ENCODE measurements around the gene ZNF175.
A peak's percentile ranks its signal among the peaks of the same experiment; 100 is the strongest.

ZNF175 gene

DNA sequence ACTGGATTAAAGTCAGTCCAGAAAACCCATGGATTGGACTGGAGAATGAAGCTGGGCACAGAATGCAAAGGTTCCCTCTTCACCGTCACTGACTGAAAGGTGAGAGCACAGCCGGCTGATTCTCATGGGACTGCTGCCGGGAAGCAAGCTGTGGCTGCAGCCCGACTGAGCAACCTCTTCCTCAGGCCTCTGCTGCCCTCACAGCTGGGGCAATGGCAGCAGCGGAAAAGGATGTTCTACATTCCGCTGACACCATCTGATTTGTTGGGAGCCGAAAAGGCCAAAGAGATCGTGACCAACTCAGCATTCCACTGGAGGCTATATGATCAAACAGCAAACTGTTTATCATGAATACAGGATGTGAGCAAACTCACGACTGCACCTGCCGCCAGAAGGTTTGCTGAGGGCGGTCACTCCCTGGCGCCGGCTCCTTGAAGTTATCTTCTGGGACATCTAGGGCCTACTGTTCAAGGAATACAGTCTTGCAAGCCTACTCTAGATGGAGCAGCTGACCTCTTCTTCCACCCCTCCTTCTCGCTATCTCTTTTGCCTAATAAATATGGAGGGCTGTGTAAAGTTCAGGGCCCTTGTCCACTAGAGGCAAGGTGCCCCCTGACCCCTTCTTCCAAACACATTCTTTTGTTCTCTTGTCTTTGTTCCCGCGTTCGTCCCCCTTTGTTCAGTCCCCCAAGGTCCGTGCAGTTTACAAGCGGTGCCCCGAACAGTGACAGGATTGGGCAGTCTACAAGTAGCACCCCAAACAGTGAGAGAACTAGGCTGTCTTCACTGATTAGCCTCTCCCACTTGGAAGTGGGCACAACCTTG is 20.0 kb upstream of the ZNF175 start:
- no peak for DNase-seq

GRCh38 chr19:51551673-51552432 is 19.2 kb upstream of the ZNF175 start:
- no peak for DNase-seq

DNA sequence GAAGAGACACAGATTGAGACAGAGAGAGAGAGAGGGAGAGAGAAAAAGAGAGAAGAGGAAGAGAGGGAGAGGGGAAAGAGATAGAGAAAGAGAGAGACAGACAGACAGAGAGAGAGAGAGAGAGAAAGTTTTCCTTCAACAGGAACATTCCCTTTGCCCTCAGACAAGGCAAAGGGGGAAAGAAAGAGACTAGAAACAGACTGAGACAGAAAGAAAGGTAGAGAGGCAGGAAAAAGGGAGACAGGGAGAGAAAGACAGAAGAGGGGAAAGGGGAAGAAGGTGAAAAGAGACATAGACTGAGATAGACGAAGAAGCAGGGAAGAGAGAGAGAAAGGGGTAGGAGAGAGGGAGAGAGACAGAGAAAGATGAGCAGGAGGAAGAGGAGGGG is 18.5 kb upstream of the ZNF175 start:
- no peak for DNase-seq

- peak; percentile 35 for DNase-seq
Observed at GRCh38 chr19:51552996-51553725, 17.9 kb upstream of the ZNF175 start.

DNA sequence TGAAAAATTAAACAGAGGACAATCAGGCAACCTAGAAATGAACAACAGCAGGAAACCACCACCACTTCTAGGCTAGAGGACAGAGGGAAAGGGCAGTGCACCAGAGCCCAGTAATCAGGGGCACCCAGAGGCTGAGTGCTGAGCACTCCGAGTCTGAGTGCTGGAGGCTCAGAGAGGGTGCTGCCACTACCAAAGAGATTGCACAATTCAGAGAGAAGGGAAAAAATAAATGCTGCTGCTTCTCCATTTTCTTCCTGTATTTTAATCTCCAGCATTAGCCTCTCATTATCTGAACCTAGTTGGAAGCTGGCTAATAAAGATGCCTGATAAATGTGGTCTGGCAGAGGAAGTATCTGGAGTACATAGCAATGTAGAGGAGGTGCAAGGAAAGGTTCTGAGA is 11.8 kb upstream of the ZNF175 start:
- no peak for DNase-seq

DNA sequence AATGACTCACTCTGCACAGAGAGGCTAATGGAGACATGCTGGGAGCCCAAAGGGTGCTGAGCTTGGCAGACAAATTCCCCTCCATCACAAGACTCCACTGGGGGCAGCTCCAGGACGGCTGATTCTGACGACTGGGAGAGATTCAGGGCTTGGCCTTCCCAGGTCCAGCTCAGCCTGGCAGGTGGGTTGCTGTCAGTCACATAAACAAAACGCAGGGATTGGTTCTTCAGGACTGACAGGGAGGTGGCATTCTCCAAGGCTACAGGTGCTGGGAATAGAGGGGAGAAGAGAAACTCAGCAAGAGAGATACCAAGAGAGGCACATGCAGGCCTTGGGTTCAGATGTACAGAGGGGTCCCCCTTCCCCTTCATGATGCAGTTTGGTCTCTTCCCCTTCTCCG is 10.7 kb upstream of the ZNF175 start:
- no peak for DNase-seq

GRCh38 chr19:51564791-51565190 is 6.3 kb upstream of the ZNF175 start:
- no peak for DNase-seq

- no peak for DNase-seq
Observed at GRCh38 chr19:51565583-51565982, 5.5 kb upstream of the ZNF175 start.

DNA sequence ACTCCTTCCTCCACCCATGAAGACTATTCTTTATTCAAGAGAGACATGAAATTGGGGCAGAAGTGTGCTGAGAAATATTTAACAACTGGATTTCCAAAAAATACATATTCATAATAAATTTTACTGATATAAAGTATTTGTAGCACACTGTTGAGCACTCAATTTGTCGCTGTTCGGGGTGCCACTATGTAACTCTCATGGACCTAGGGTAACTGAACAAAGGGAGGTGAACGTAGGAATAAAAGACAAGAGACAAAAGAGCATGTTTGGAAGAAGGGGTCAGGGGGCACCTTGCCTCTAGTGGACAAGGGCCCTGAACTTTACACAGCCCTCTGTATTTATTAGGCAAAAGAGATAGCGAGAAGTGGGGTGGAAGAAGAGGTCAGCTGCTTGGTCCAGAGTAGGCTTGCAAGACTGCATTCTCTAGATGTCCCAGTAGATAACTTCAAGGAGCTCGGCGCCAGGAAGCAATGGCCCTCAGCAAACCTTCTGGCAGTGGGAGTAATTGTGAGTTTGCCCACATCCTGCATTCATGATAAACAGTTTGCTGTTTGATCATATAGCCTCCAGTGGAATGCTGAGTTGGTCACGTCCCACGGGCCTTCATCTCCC is 4.5 kb upstream of the ZNF175 start:
- no peak for DNase-seq

DNA sequence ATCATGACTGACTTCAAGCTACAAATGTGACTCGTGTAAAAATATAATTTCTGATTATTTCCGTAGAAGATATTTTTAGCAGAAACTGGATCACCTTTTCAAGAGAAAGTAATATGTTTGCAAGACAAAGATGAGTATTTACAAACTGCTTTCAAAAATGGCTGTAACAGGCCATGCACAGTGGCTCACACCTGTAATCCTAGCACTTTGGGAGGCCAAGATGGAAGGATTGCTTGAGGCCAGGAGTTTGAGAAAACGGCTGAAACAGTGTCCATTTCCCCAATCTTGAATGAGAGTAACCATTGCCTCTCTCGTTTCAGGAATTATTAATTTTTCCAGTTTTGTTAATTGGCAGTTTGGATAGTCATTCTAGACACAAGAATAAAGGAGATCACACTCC is 3.5 kb upstream of the ZNF175 start:
- no peak for DNase-seq

DNA sequence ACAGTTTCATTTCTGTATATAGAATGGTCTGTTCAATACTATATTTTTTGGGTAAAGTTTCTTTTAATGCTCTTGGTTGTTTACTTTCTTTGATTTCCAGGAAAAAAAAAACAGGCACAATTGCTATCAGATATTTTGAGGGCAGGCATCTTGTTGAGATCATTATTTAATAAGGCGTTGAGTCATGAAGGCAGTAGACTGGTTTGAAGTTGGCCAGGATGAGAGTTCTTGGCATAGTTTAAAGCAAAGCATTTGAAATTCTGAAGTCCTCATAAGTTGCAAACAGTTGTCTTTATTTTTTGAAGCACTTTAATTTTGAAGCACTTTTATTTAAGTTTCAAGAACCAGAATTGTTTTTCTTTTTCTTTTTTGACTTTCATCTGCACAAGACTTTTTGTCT is 2.6 kb upstream of the ZNF175 start:
- DNase-seq, result no peak

GRCh38 chr19:51571599-51571998 is 516 bp downstream of the ZNF175 start:
- DNase-seq, result no peak

DNA sequence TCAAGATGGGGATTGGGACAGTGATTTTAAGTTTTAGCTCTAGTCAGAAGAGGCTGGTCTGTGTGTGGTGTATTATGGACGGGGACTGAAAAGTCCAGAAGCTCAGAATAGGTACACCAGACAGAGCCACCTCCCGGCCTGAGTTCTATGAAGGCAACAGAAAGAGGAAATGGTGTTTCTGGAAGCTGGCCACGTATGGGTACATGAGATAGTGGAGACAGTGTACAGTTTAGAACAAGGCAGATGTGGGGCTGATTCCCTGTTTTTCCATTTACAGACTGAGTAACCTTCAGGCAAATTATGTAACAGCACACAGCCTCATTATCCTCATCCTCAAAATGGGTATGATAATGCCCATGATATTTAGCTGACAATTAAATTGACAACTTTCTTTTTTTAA is 1.3 kb downstream of the ZNF175 start:
- DNase-seq, result no peak

DNA sequence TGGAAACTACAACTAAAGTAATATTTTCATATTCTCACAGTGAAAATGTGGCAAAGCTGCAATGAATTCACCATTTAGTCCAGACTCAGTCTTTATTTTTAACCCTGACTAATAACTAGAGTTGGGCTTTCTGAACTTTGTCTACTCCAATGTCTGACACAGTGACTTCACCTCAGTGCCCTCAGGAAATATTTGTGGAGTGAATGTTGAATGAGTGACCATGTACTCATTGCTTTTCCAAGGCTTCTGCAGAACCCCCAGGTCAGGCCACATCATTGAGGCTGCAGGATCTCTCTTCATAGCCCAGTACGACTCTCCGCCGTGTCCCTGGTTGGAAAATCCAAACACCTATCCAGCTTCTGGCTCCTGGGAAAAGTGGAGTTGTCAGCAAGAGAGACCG is 1.8 kb downstream of the ZNF175 start:
- no peak for DNase-seq

- DNase-seq, result no peak
Observed at GRCh38 chr19:51573331-51573730, 2.2 kb downstream of the ZNF175 start.

GRCh38 chr19:51576850-51577249 is 5.8 kb downstream of the ZNF175 start:
- no peak for DNase-seq

DNA sequence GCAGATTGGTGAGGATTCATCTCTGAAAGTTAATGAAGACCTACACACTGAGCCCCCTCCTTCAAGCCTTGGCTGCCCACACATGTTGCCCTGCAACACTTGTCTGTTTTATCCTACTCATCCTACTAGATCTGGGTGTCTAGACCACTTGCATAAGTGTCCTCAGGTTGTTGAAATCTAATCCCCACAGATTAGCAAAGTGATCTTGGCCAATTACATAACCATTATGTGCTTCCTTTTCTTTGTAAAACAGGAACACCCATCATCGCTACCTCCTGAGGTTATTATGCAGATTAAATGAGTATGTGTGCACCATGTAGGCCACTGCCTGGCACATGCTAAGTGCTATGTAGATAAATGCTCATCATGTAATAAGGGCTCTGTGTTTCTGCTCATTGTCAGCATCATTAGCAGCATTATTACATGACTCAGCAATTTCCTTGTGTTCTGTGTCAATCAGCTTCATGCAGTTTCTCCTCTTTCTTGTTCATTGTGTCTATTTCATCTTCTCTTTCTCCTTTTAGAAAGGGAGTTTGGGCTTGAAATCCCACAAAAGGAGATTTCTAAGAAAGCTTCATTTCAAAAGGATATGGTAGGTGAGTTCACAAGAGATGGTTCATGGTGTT is 15.1 kb downstream of the ZNF175 start:
- DNase-seq, result no peak

- no peak for DNase-seq
Observed at GRCh38 chr19:51586799-51587198, 15.7 kb downstream of the ZNF175 start.

- DNase-seq, result no peak
Observed at GRCh38 chr19:51587264-51588191, 16.4 kb downstream of the ZNF175 start.

- no peak for DNase-seq
Observed at GRCh38 chr19:51589511-51589910, 18.4 kb downstream of the ZNF175 start.

GRCh38 chr19:51590441-51590840 is 19.4 kb downstream of the ZNF175 start:
- DNase-seq, result no peak

GRCh38 chr19:51592521-51592920 is 21.4 kb downstream of the ZNF175 start:
- no peak for DNase-seq
